ENCODE measurements around the gene TLL2. TPM values are rescaled to one million over a fixed set of nuclear protein-coding genes. Genes with fewer than 3 reads are reported as not detected.

TLL2 gene
- total and polyA plus RNA-seq, 2 of the 4 experiments (the other 2 are of a cell fraction), result under 0.01 to 0.05 TPM

DNA sequence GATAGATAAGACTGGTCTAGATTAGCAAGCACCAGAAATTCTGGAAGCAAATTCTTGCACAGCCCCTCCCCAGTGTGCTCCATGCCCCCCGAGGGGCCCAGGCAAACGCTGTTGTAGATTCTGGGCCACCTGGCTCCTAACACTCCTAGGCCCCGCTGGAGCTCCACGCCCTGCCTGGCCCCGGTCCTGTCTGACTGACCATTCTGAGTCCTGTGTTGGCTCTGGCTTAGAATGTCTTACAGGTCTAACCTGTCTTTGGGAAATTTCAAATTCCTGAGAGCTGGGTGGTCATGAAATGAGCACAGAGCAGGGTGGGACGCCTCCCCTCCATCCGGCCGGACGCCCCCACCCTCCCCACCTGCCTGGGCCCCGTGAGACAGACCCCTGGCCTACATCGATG lies 142.4 kb downstream of the TLL2 start:
- H3K9me1 ChIP-seq (ENCODE audit: insufficient read depth, low read length), result peaks cover 3% of the 10 kb centered on the region; the same call in 1 of the 2 replicates
- WGBS, 2 experiments (ENCODE audit: extremely low coverage in 2 of 2, insufficient read length in 1 of 2), result 100% methylated on average over 1 of the region's 11 CpGs; no CpG with 5 or more reads in 1 of the 2 experiments
- H3K4me3 ChIP-seq (ENCODE audit: insufficient read depth, low read depth, low read length), result no peak overlapping the region
- H2BK120ac ChIP-seq (ENCODE audit: low read depth, low read length), result no peak overlapping the region
- no peak overlapping the region for H3K23ac ChIP-seq (ENCODE audit: low read depth, low read length)
- no peak overlapping the region for H4K91ac ChIP-seq (ENCODE audit: insufficient read depth, low read depth, low read length)
- no peak overlapping the region for H2BK5ac ChIP-seq (ENCODE audit: low read depth, low read length, poor library complexity, severe bottlenecking)
- H2BK20ac ChIP-seq (ENCODE audit: low read depth, low read length), result no peak overlapping the region
- in situ Hi-C loops (cut with MboI; ENCODE audit: low sequenced_read_pairs) (no loop called here), intact Hi-C loops (cut with micrococcal nuclease) (loop anchor here (10.0 kb wide), 1 partner anchor 663 kb away; no protein-coding TSS in a partner anchor), dilution Hi-C loops (cut with HindIII; ENCODE audit: low sequenced_read_pairs, unreplicated experiment) (no loop called here)
- no peak overlapping the region for H4K8ac ChIP-seq (ENCODE audit: low read depth in 2 of 2, low read length in 2 of 2)
- no peak for DNase-seq
- no peak overlapping the region for H2AK5ac ChIP-seq (ENCODE audit: low read depth, low read length)
- H3K56ac ChIP-seq (ENCODE audit: extremely low read depth, insufficient read depth, low read length), result no peak overlapping the region
- BruUV-seq (replicated peaks), result no TSS peak
- no peak for TF ChIP-seq SMC3 (IDR thresholded peaks at IDR 0.05; ENCODE audit: low read depth, low read length)
- no peak for TF ChIP-seq MXI1 (IDR thresholded peaks at IDR 0.05; ENCODE audit: borderline replicate concordance, low read depth, low read length)
- TF ChIP-seq, protein P1, sequence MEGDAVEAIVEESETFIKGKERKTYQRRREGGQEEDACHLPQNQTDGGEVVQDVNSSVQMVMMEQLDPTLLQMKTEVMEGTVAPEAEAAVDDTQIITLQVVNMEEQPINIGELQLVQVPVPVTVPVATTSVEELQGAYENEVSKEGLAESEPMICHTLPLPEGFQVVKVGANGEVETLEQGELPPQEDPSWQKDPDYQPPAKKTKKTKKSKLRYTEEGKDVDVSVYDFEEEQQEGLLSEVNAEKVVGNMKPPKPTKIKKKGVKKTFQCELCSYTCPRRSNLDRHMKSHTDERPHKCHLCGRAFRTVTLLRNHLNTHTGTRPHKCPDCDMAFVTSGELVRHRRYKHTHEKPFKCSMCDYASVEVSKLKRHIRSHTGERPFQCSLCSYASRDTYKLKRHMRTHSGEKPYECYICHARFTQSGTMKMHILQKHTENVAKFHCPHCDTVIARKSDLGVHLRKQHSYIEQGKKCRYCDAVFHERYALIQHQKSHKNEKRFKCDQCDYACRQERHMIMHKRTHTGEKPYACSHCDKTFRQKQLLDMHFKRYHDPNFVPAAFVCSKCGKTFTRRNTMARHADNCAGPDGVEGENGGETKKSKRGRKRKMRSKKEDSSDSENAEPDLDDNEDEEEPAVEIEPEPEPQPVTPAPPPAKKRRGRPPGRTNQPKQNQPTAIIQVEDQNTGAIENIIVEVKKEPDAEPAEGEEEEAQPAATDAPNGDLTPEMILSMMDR (conservative IDR thresholded peaks at IDR 0.05; ENCODE audit: low read depth, low read length), result no peak
- no peak for TF ChIP-seq RCOR1 (IDR thresholded peaks at IDR 0.05; ENCODE audit: insufficient replicate concordance, low read length)
- no peak for TF ChIP-seq MAZ (IDR thresholded peaks at IDR 0.05; ENCODE audit: borderline replicate concordance, low read depth, low read length)
- no peak for TF ChIP-seq CEBPB (IDR thresholded peaks at IDR 0.05; ENCODE audit: low read depth, low read length)
- no peak for TF ChIP-seq MAFK (IDR thresholded peaks at IDR 0.05; ENCODE audit: low read depth, low read length)
- TF ChIP-seq BHLHE40 (IDR thresholded peaks at IDR 0.05; ENCODE audit: low read depth, low read length), result no peak
- no peaks in the 10 kb centered on the region for H3K9me3 ChIP-seq (ENCODE audit: control insufficient read depth, insufficient read depth, low read length)
- no peak overlapping the region for H3K9ac ChIP-seq (ENCODE audit: low read depth, low read length)
- H3K4ac ChIP-seq (ENCODE audit: low read depth, low read length), result no peak overlapping the region
- no peak overlapping the region for H3K27ac ChIP-seq (ENCODE audit: insufficient read depth, low read length)
- no peak for ATAC-seq (ENCODE audit: low read depth)
- CTCF ChIA-PET, result no interaction called here
- H3K36me3 ChIP-seq (ENCODE audit: control insufficient read depth, insufficient read depth, low read length), result no peaks in the 10 kb centered on the region
- no peak overlapping the region for H2BK15ac ChIP-seq (ENCODE audit: low read depth, low read length)
- H2AK9ac ChIP-seq (replicated peaks; ENCODE audit: low read depth, low read length, poor library complexity), result no peak overlapping the region
- no peak overlapping the region for H3K4me2 ChIP-seq (ENCODE audit: low read depth, low read length)
- POLR2A ChIA-PET (ENCODE audit: unreplicated experiment), result no interaction called here
- no peaks in the 10 kb centered on the region for H3K79me1 ChIP-seq (ENCODE audit: low read depth in 1 of 2, low read length in 2 of 2)
- H4K5ac ChIP-seq (ENCODE audit: low read depth, low read length), result no peak overlapping the region
- no peak overlapping the region for H3K14ac ChIP-seq (replicated peaks; ENCODE audit: low read depth, low read length)
- no peak overlapping the region for H3K18ac ChIP-seq (ENCODE audit: low read depth, low read length)
- no peak overlapping the region for H2AFZ ChIP-seq (replicated peaks; ENCODE audit: low read length, poor library complexity)
- no peaks in the 10 kb centered on the region for H4K20me1 ChIP-seq (ENCODE audit: insufficient read depth, low read length)
- H3K27me3 ChIP-seq (ENCODE audit: control insufficient read depth, insufficient read depth, low read length), result peaks cover 12% of the 10 kb centered on the region; the same call in 1 of the 2 replicates
- H3K4me1 ChIP-seq (ENCODE audit: control insufficient read depth, insufficient read depth, low read length), result no peaks in the 10 kb centered on the region
